IPS-11a (cell line): ENCODE measurements around the gene NT5C3A.
"Not testable (repeated sequence)": the region's sequence is repeated elsewhere in the genome, so short reads cannot be mapped to it uniquely, and the experiment has no call there.

Experiments used
- H3K4me3 ChIP-seq: one replicate; pipeline ENCODE4 v1.5.1; 2013; ENCODE audit warnings: low read depth, low read length, control low read depth

The NT5C3A gene

DNA sequence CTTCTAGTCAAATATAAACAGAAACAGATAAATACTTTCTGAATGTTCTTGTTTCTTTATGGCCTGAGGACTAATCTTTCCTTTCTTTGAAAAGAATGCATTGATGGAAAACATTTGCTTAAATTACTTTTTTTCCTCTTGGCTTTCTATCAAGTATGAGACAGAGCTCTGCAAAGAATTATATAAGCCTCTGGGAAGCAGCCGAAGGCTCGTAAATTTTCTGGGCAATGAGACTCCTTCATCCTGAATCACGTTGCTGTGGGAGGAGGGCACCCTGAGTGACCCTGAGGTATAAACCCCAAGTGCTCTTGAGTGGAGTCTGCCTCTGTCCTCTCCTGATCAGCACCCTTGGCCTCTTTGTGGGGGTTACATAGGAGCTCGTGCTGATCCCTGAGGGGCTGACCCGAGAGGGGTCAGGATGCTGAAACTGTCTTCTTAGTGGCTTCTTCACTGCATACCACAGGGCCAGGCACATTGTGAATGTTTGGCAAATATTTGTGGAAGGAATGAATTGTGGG lies 71.4 kb downstream of the NT5C3A start:
- H3K4me3 ChIP-seq: not testable (repeated sequence)

DNA sequence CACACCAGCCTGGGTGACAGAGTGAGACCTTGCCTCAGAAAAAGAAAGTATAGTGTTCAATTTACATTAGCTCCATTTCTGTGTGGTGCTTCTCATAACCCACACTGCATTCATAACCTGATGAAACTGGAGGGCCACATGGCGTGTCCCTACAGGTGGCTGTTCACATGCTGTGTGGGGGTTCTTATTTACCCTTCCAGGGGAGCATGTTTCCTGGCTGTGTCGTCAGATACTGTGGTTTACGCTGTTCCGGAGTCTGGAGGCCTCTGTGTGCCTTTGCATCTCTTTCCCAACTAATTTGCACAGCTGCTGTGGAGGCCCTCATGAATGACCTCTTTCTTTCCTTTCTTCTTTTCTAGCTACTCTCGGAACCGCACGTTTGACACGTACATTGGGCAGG lies 74.4 kb downstream of the NT5C3A start:
- H3K4me3 ChIP-seq: not testable (repeated sequence)

DNA sequence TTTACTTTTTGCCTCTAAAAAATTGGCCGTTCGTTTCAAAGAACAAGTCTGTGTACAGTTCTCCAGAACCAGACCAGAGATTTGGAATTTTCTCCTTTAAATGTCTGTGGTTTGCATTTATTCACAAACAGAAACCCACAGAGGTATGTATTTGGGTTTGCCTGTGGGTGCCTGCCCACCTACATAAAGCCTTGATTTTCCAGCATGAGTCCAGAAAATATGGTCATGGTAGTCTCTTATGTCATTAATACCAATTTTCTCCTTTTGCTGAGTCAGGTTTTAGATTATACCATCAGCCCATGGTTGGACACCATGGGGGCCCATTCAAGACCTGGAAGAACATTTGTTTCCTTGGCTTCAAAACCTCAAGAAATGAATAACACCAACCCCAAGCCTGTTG lies 82.7 kb downstream of the NT5C3A start:
- not testable (repeated sequence) for H3K4me3 ChIP-seq

DNA sequence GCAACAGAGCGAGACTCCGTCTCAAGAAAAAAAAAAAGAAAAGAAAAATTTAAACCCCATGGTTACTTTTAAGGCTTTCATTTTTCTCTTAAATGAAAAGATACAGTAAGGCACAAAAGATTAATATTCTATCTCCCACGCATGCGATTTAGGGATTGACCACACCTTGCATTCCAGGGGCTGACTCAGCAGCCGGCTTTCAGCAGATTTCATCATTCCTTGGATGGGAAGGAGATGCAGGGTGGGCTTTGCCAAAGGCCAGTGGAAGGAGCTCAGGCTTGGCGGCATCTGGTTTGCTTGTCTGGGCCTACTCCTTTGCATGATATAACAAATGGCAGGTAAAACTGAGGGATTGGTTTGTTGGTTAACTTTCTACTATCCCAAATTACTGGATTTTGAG lies 83.3 kb downstream of the NT5C3A start:
- H3K4me3 ChIP-seq: not testable (repeated sequence)

DNA sequence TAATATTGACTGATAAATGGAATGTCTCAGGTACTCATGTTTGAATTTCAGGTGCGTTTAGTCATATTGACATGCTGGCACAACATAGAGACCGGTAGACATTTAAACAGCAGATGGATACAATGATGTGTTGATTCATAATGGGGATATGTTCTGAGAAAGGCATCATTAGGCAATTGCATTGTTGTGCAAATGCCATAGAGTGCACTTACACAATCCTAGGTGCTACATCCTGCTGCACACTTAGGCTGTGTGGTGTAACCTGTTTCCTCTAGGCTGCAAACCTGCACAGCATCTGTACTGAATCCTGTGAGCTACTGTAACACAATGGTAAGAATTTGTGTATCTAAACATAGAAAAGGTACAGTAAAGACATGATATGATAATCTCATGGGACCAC lies 85.4 kb downstream of the NT5C3A start:
- not testable (repeated sequence) for H3K4me3 ChIP-seq

DNA sequence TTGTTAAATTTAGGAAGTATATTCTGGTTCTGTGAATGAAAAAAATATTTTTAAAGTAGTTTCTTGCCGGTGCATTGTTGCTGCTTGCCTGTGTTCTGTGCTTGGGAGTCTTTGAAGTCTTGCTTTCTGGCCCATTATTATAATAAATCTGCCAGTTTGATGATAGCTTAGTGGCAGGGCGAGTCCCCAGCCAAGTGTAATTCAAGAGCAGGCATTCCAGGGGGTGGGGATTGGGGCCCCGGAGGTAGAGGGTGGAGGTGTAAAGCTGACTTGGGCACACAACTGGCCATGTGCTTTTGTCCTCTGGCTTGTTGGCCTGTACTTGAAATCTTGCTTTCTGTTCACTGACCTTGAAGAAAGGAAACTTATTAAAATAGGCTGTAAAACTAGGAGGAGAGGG lies 90.6 kb downstream of the NT5C3A start:
- not testable (repeated sequence) for H3K4me3 ChIP-seq

DNA sequence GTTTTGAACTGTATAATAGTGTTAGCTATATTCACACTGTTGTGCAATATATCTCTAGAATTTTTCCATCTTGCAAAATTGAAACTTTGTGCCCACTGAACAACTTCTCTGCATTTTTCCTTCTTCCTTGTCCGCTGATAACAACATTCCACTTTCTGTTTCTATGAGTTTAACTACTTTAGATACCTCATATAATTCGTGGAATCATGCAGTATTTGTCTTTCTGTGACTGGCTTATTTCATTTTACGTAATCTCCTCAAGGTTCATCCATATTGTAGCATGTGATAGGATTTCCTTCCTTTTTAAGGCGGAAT lies 95.4 kb downstream of the NT5C3A start:
- H3K4me3 ChIP-seq: not testable (repeated sequence)

DNA sequence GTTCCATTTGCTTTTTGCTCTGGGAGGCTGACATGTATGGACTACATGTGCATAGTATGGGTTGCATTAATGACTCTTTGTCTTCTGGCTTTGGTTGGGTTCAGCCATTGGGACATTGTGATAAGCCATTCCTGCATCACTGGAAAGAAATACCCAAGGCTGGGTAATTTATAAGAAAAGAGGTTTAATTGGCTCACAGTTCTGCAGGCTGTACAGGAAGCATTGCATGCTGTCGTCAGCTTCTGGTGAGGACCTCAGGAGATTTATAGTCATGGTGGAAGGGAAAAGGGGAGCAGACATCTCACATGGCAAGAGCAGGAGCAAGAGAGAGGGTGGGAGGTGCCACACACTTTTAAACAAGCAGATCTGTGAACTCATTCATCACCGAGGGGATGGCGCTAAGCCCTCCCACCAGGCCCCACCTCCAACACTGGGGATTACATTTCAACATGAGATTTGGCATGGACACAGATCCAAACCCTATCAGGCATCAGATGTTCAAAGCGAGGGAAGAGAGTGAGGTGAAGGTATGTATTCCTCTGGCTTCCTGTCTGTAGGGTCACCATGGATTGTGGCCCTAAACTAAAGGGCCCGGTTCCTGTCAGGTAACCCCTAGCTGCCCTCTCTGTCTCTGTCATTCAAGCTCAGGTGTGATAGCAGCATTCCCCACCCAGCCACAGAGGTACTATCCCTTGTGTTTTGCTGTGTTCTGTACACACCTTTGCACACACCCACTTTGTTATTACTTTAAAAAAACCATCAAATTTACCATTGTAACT lies 95.9 kb downstream of the NT5C3A start:
- H3K4me3 ChIP-seq: not testable (repeated sequence)

DNA sequence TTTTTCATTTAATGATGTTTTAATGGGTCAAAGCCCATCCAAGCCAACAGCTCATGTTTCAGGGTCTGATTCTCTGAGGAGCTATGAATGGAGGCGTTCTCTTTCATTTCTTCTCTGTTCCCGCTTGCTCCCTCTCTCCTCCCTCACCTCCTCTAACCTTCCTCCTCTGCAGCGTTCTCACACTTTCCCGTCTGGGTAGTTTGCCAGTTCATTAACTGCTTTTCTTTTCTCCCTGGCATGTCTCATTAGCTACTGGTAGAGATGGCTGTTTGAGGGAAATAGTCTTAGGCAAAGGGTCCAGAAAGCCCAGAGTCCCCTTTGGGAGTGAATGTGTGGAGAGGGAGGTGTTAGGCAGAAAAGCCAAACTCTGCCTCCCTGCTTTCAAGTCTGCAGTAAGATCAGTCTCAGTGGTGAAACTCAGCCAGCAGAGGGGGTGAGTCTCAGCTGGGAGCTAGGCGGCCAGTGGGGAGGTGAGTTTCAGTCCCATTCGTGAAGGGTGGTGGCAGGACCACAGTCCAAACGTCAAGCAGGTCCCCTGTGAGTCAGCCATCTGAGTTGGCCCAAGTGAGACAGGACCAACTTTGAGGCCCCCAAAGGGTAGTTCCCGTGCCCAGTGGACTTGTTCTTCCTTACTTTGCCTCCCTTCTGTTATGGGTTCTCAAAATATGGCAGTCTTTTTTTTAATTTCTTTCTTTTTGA lies 98.0 kb downstream of the NT5C3A start:
- not testable (repeated sequence) for H3K4me3 ChIP-seq
